PC-3 (cell line): Measurements from ENCODE around the gene PTPRA.

Experiments
- EZH2 ChIP-seq: fragments of 300-600 bp; sonication (generic); IDR thresholded peaks from one replicate; pipeline ENCODE4 v1.6.1; 2017; ENCODE audit warnings: antibody characterized with exemption, mild to moderate bottlenecking, low read length; ENCODE audit not compliant: unreplicated experiment
- EZH2phosphoT487 ChIP-seq: fragments of 300-600 bp; sonication (generic); IDR thresholded peaks from 2 replicates; pipeline ENCODE4 v1.6.1; 2018; ENCODE audit warnings: mild to moderate bottlenecking, antibody characterized with exemption, low read length, borderline replicate concordance
- TF ChIP-seq, protein P1 (sequence below): fragments of 300-600 bp; sonication (generic); conservative IDR thresholded peaks from 2 replicates; pipeline ENCODE4 v1.5.1; 2017; ENCODE audit warnings: antibody characterized with exemption, low read depth, mild to moderate bottlenecking, low read length

DNA sequence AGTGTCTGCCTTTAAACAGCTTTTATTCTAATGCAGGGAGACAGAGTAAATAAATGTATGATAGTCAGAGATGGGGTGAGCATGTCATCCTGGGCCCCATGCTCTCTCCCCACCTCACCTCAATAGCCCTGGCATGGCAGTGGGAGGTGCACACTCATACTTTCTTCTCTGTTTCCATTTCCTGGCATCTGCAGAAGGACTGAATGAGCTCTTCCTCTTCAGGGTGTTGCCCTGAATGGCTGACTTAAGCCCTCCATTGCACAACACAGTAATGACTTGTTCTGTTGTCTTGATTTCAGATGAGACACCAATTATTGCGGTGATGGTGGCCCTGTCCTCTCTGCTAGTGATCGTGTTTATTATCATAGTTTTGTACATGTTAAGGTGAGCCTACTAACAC, 113.2 kb downstream of the PTPRA start:
- TF ChIP-seq, protein P1, sequence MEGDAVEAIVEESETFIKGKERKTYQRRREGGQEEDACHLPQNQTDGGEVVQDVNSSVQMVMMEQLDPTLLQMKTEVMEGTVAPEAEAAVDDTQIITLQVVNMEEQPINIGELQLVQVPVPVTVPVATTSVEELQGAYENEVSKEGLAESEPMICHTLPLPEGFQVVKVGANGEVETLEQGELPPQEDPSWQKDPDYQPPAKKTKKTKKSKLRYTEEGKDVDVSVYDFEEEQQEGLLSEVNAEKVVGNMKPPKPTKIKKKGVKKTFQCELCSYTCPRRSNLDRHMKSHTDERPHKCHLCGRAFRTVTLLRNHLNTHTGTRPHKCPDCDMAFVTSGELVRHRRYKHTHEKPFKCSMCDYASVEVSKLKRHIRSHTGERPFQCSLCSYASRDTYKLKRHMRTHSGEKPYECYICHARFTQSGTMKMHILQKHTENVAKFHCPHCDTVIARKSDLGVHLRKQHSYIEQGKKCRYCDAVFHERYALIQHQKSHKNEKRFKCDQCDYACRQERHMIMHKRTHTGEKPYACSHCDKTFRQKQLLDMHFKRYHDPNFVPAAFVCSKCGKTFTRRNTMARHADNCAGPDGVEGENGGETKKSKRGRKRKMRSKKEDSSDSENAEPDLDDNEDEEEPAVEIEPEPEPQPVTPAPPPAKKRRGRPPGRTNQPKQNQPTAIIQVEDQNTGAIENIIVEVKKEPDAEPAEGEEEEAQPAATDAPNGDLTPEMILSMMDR: no peak
- no peak for TF ChIP-seq EZH2
- TF ChIP-seq EZH2phosphoT487: no peak
